Epithelial cell of proximal tubule (primary cell): ENCODE results near the gene RGS11. TPM values are rescaled to one million over a fixed set of nuclear protein-coding genes. Genes with fewer than 3 reads are reported as not detected.
A peak's percentile ranks its signal among the peaks of the same experiment; 100 is the strongest.
"Not testable (repeated sequence)": the region's sequence is repeated elsewhere in the genome, so short reads cannot be mapped to it uniquely, and the experiment has no call there.

Experiments
- DNase-seq: peaks from one replicate; pipeline ENCODE4 v3.0.0-alpha.2; 2011; ENCODE audit warnings: low read depth
- H3K4me3 ChIP-seq: 2 replicates; pipeline ENCODE4 v1.5.1; 2011; ENCODE audit warnings: low read depth, mild to moderate bottlenecking, low read length
- CTCF ChIP-seq: conservative IDR thresholded peaks from 2 replicates; pipeline ENCODE4 v1.5.1; 2012; ENCODE audit warnings: low read depth, mild to moderate bottlenecking, low read length
- total RNA-seq: library from RNA; depleted of rRNA; stranded (reverse); fragments of >200 nt; gene quantifications from 2 replicates; pipeline ENCODE4 v1.2.3, GENCODE V29; 2015

The RGS11 gene
- total RNA-seq, 1 donor from 2014 or later, result 1.0 TPM

- no peak for DNase-seq
- no peak overlapping the region for H3K4me3 ChIP-seq
- TF ChIP-seq CTCF, result no peak
Measured at GRCh38 chr16:240559-240958, 35.2 kb downstream of the RGS11 start.

- DNase-seq, result no peak
- TF ChIP-seq CTCF, result no peak
Measured at GRCh38 chr16:239948-240277, 35.8 kb downstream of the RGS11 start.

GRCh38 chr16:234468-235305, 41.1 kb downstream of the RGS11 start, which contains the start of gene FAM234A:
TSS of gene FAM234A (plus strand) at chr16:234821. CDS start at chr16:254414, 19,593 bp downstream.
- DNase-seq, result no peak
- peak; percentile 49 for TF ChIP-seq CTCF
- peak within 1 kb of the TSS; percentile 99 for H3K4me3 ChIP-seq

More at GRCh38 chr16:239948-240277, 35.8 kb downstream of the RGS11 start:
- no peak overlapping the region for H3K4me3 ChIP-seq

- no peak for DNase-seq
- TF ChIP-seq CTCF, result no peak
- H3K4me3 ChIP-seq, result no peak overlapping the region
Measured at GRCh38 chr16:230949-231348, 44.8 kb downstream of the RGS11 start.

- not testable (repeated sequence) for H3K4me3 ChIP-seq, DNase-seq
Measured at GRCh38 chr16:230351-230750, 45.4 kb downstream of the RGS11 start.

GRCh38 chr16:229731-230281, 45.9 kb downstream of the RGS11 start:
- TF ChIP-seq CTCF, result no peak
- no peak for DNase-seq
- peak overlapping the region; percentile 89 for H3K4me3 ChIP-seq

- no peak for TF ChIP-seq CTCF
- H3K4me3 ChIP-seq, result peak within 1 kb of the TSS; percentile 89
- no peak for DNase-seq
Measured at GRCh38 chr16:228852-229730, 46.7 kb downstream of the RGS11 start, which contains the start of gene LUC7L. TSS of gene LUC7L (minus strand) at chr16:229449. CDS start at chr16:229339, 110 bp downstream.
